IMR-90 (cell line): ENCODE measurements around the gene BTNL2. TPM values are rescaled to one million over a fixed set of nuclear protein-coding genes. Genes with fewer than 3 reads are reported as not detected.
"Not testable (repeated sequence)": the region's sequence is repeated elsewhere in the genome, so short reads cannot be mapped to it uniquely, and the experiment has no call there.

ENCODE experiments used
- ATAC-seq: fragments of 200-7000 bp; cut with Tn5 transposase; 2 replicates; pipeline ENCODE4 v1.9.1; 2020; ENCODE audit warnings: low read depth, mild to moderate bottlenecking, moderate library complexity
- BruUV-seq: library from RNA; stranded (reverse); fragments of 400-500 nt; replicated peaks from 2 replicates; lab custom pipeline; 2021; lab: Mats Ljungman, UMichigan
- CTCF ChIA-PET: fragments of 300-600 bp; formaldehyde crosslinking; extraction: SDS; loops from one replicate; lab custom pipeline; 2021; ENCODE audit warnings: antibody characterized with exemption; lab: Yijun Ruan, JAX
- POLR2A ChIA-PET: fragments of 300-600 bp; sonication (Branson Sonifier 250); formaldehyde crosslinking; loops from one replicate; lab custom pipeline; 2022; ENCODE audit warnings: antibody characterized with exemption; ENCODE audit not compliant: unreplicated experiment; lab: Charles Lee
- DNase-seq: peaks from one replicate; pipeline ENCODE4 v3.0.0; 2013
- H2AFZ ChIP-seq: replicated peaks from 2 replicates; pipeline ENCODE3; 2013; ENCODE audit warnings: low read length, mild to moderate bottlenecking; ENCODE audit not compliant: poor library complexity
- H2AK5ac ChIP-seq: 2 replicates; pipeline ENCODE4 v1.6.1; 2013; ENCODE audit warnings: low read depth, low read length, inconsistent platforms
- H2AK9ac ChIP-seq: replicated peaks from 2 replicates; pipeline ENCODE3; 2013; ENCODE audit warnings: mild to moderate bottlenecking, low read depth, low read length, moderate library complexity; ENCODE audit not compliant: poor library complexity
- H2BK120ac ChIP-seq: 2 replicates; pipeline ENCODE4 v1.6.1; 2013; ENCODE audit warnings: low read depth, low read length, inconsistent platforms
- H2BK15ac ChIP-seq: 3 replicates; pipeline ENCODE4 v1.6.1; 2013; ENCODE audit warnings: low read depth, low read length, inconsistent platforms
- H2BK20ac ChIP-seq: 2 replicates; pipeline ENCODE4 v1.6.1; 2013; ENCODE audit warnings: low read depth, mild to moderate bottlenecking, inconsistent platforms, low read length, moderate library complexity
- H2BK5ac ChIP-seq: 2 replicates; pipeline ENCODE4 v1.6.1; 2013; ENCODE audit warnings: mild to moderate bottlenecking, low read depth, low read length, inconsistent platforms; ENCODE audit not compliant: poor library complexity, severe bottlenecking
- H3K14ac ChIP-seq: replicated peaks from 2 replicates; pipeline ENCODE4 v1.6.1; 2013; ENCODE audit warnings: low read depth, low read length, inconsistent platforms
- H3K18ac ChIP-seq: 2 replicates; pipeline ENCODE4 v1.6.1; 2013; ENCODE audit warnings: low read depth, low read length, control low read depth
- H3K23ac ChIP-seq: 2 replicates; pipeline ENCODE4 v1.6.1; 2013; ENCODE audit warnings: low read depth, low read length, inconsistent platforms
- H3K27ac ChIP-seq: 2 replicates; pipeline ENCODE4 v1.5.1; 2013; ENCODE audit warnings: mild to moderate bottlenecking, control low read depth, low read length; ENCODE audit not compliant: insufficient read depth
- H3K27me3 ChIP-seq: 2 replicates; pipeline ENCODE4 v1.6.1; 2013; ENCODE audit warnings: low read length; ENCODE audit not compliant: control insufficient read depth, insufficient read depth
- H3K36me3 ChIP-seq: 2 replicates; pipeline ENCODE4 v1.6.1; 2013; ENCODE audit warnings: low read length, mixed read lengths; ENCODE audit not compliant: control insufficient read depth, insufficient read depth
- H3K4ac ChIP-seq: 2 replicates; pipeline ENCODE4 v1.6.1; 2013; ENCODE audit warnings: low read depth, low read length, inconsistent platforms
- H3K4me1 ChIP-seq: 2 replicates; pipeline ENCODE4 v1.6.1; 2013; ENCODE audit warnings: low read length, mixed read lengths; ENCODE audit not compliant: control insufficient read depth, insufficient read depth
- H3K4me2 ChIP-seq: 2 replicates; pipeline ENCODE4 v1.6.1; 2013; ENCODE audit warnings: low read depth, mild to moderate bottlenecking, control low read depth, low read length, moderate library complexity
- H3K4me3 ChIP-seq: 2 replicates; pipeline ENCODE4 v1.5.1; 2013; ENCODE audit warnings: low read depth, mild to moderate bottlenecking, control low read depth, low read length, moderate library complexity; ENCODE audit not compliant: insufficient read depth
- H3K56ac ChIP-seq: 2 replicates; pipeline ENCODE4 v1.6.1; 2013; ENCODE audit warnings: low read length, inconsistent platforms; ENCODE audit not compliant: insufficient read depth; ENCODE audit errors: extremely low read depth
- H3K79me1 ChIP-seq, 2 experiments: 2 replicates each; pipeline ENCODE4 v1.6.1; 2013; ENCODE audit warnings: low read length in 2 of 2, inconsistent platforms in 1 of 2, low read depth in 1 of 2
- H3K9ac ChIP-seq: 2 replicates; pipeline ENCODE4 v1.6.1; 2013; ENCODE audit warnings: low read depth, low read length, control low read depth
- H3K9me1 ChIP-seq: 2 replicates; pipeline ENCODE4 v1.6.1; 2013; ENCODE audit warnings: low read length, inconsistent platforms; ENCODE audit not compliant: insufficient read depth
- H3K9me3 ChIP-seq: 2 replicates; pipeline ENCODE4 v1.6.1; 2013; ENCODE audit warnings: low read length; ENCODE audit not compliant: control insufficient read depth, insufficient read depth
- H4K20me1 ChIP-seq: 2 replicates; pipeline ENCODE4 v1.6.1; 2013; ENCODE audit warnings: low read length, inconsistent platforms; ENCODE audit not compliant: insufficient read depth
- H4K5ac ChIP-seq: 2 replicates; pipeline ENCODE4 v1.6.1; 2013; ENCODE audit warnings: mild to moderate bottlenecking, low read depth, low read length, control low read depth
- H4K8ac ChIP-seq, 2 experiments: 2 replicates each; pipeline ENCODE4 v1.6.1; 2013; ENCODE audit warnings: low read depth in 2 of 2, low read length in 2 of 2, control low read depth in 1 of 2, inconsistent platforms in 1 of 2
- H4K91ac ChIP-seq: 2 replicates; pipeline ENCODE4 v1.6.1; 2013; ENCODE audit warnings: low read depth, low read length, inconsistent platforms; ENCODE audit not compliant: insufficient read depth
- BHLHE40 ChIP-seq: fragments of 150-350 bp; IDR thresholded peaks from 2 replicates; pipeline ENCODE4 v1.6.1; 2016; ENCODE audit warnings: mild to moderate bottlenecking, low read depth, low read length
- MAFK ChIP-seq: IDR thresholded peaks from 2 replicates; pipeline ENCODE4 v1.6.1; 2012; ENCODE audit warnings: low read depth, low read length, improper control_type of control experiment
- WGBS, 2 experiments: methylation state at CpG; one replicate each; pipeline versions ENCODE4 v1.1.5 to v1.1.7; 2013; ENCODE audit warnings: missing lambda C conversion rate in 2 of 2; ENCODE audit not compliant: insufficient read length in 1 of 2; ENCODE audit errors: extremely low coverage in 2 of 2; 5-methylcytosine and 5-hydroxymethylcytosine counted together
- dilution Hi-C: fragments of 300-500 bp; cut with HindIII; formaldehyde crosslinking; loops from one replicate; pipeline ENCODE4 v1.14.3; 2018; ENCODE audit warnings: low sequenced_read_pairs; ENCODE audit not compliant: unreplicated experiment
- in situ Hi-C: fragments of 300-500 bp; cut with MboI; formaldehyde crosslinking; loops from 3 replicates; pipeline ENCODE4 v1.14.3; 2019; ENCODE audit warnings: low sequenced_read_pairs, inconsistent platforms, mixed read lengths
- intact Hi-C: fragments of 100-400 bp; cut with micrococcal nuclease; formaldehyde crosslinking; loops from 2 replicates; pipeline ENCODE4 v1.10.0; 2022
- polyA plus RNA-seq, 3 experiments: library from polyadenylated mRNA; depleted of rRNA; stranded (reverse); fragments of >200 nt; gene quantifications; 2 replicates each; pipeline ENCODE4 v1.2.3, GENCODE V29; 2012; ENCODE audit warnings: low replicate concordance in 1 of 3
- total RNA-seq: library from RNA; depleted of rRNA; stranded (reverse); fragments of >200 nt; gene quantifications from 2 replicates; pipeline ENCODE4 v1.2.3, GENCODE V29; 2012

BTNL2 gene
- total and polyA plus RNA-seq, 2 of the 4 experiments (the other 2 are of a cell fraction) = not detected

- intact Hi-C loops = no loop called here
- no peak overlapping the region for H4K5ac ChIP-seq
- no peaks in the 10 kb centered on the region for H3K79me1 ChIP-seq
- dilution Hi-C loops = no loop called here
- TF ChIP-seq MAFK = peak; percentile 98
- no peak for TF ChIP-seq BHLHE40
- no peak overlapping the region for H4K91ac ChIP-seq
- in situ Hi-C loops = no loop called here
- no peaks in the 10 kb centered on the region for H3K9me3 ChIP-seq
- no TSS peak for BruUV-seq
- H4K20me1 ChIP-seq = no peaks in the 10 kb centered on the region
- H3K4me1 ChIP-seq = peaks cover 2% of the 10 kb centered on the region; the same call in 1 of the 2 replicates
- H3K27me3 ChIP-seq = no peaks in the 10 kb centered on the region; the same call in 1 of the 2 replicates
- no CpG with 5 or more reads among the region's 3 CpGs for WGBS, 2 experiments
- no peak overlapping the region for H2BK20ac ChIP-seq
- ChIA-PET POLR2A (no interaction called here), CTCF (no interaction called here)
- DNase-seq (no peak), ATAC-seq (no peak)
- H2BK5ac ChIP-seq = no peak overlapping the region
- H3K23ac ChIP-seq = no peak overlapping the region
- H2AK9ac ChIP-seq = no peak overlapping the region
- no peaks in the 10 kb centered on the region for H3K9me1 ChIP-seq
- no peak overlapping the region for H3K18ac ChIP-seq
- no peak overlapping the region for H4K8ac ChIP-seq
- H2BK120ac ChIP-seq = no peak overlapping the region
- H3K9ac ChIP-seq = no peak overlapping the region
- no peak overlapping the region for H3K14ac ChIP-seq
- no peak overlapping the region for H2AFZ ChIP-seq
- no peaks in the 10 kb centered on the region for H3K36me3 ChIP-seq
- no peak overlapping the region for H3K4me2 ChIP-seq
- no peak overlapping the region for H2BK15ac ChIP-seq
- H3K27ac ChIP-seq = no peak overlapping the region
- H3K4ac ChIP-seq = no peak overlapping the region
- no peak overlapping the region for H3K56ac ChIP-seq
- H3K4me3 ChIP-seq = no peak overlapping the region
- no peak overlapping the region for H2AK5ac ChIP-seq
Observed at GRCh38 chr6:32367644-32368043, 39.3 kb downstream of the BTNL2 start.

GRCh38 chr6:32359225-32359624, 47.8 kb downstream of the BTNL2 start:
- H3K4me2 ChIP-seq, ATAC-seq, H3K4ac ChIP-seq, H3K4me3 ChIP-seq, CTCF ChIA-PET, H3K23ac ChIP-seq, H2AK5ac ChIP-seq, H3K14ac ChIP-seq, H3K56ac ChIP-seq, BruUV-seq, H2BK120ac ChIP-seq, H3K9ac ChIP-seq, H3K18ac ChIP-seq, H3K27me3 ChIP-seq, H2AFZ ChIP-seq, DNase-seq, H3K9me1 ChIP-seq, POLR2A ChIA-PET, H4K91ac ChIP-seq, H4K5ac ChIP-seq, intact Hi-C loops, in situ Hi-C loops, H3K27ac ChIP-seq, H3K4me1 ChIP-seq, H3K79me1 ChIP-seq, H4K20me1 ChIP-seq, H2BK5ac ChIP-seq, H4K8ac ChIP-seq, dilution Hi-C loops, H3K9me3 ChIP-seq, H2BK15ac ChIP-seq, H2AK9ac ChIP-seq, H3K36me3 ChIP-seq, H2BK20ac ChIP-seq: not testable (repeated sequence)
- WGBS, 2 experiments = no CpG with 5 or more reads among the region's 1 CpG
